Stimulated activated naive CD4-positive, alpha-beta T cell (primary cell): ENCODE results near the gene TROAP.

ENCODE experiments used
- DNase-seq, 6 experiments: peaks; one replicate each; lab custom pipeline; 2025; lab: John Stamatoyannopoulos, UW

Gene TROAP

GRCh38 chr12:49342066-49342913 is 19.2 kb downstream of the TROAP start:
- DNase-seq = peak; percentile 18 to 70 (median 60)

GRCh38 chr12:49342914-49343731 is 20.1 kb downstream of the TROAP start:
- peak in 2 of 6 experiments; percentile 21 to 40 for DNase-seq

GRCh38 chr12:49344486-49345050 is 21.5 kb downstream of the TROAP start:
- no peak for DNase-seq

- peak in 2 of 6 experiments; percentile 12 to 33 for DNase-seq
Observed at GRCh38 chr12:49345051-49345824, 22.2 kb downstream of the TROAP start.

GRCh38 chr12:49345825-49346658 is 23.0 kb downstream of the TROAP start:
- peak in 1 of 6 experiments; percentile 34 for DNase-seq

- peak in 4 of 6 experiments; percentile 9 to 67 (median 54) for DNase-seq
Observed at GRCh38 chr12:49346659-49347310, 23.7 kb downstream of the TROAP start, which contains the start of gene DNAJC22. DNAJC22 (plus strand) TSS chr12:49346888; CDS start chr12:49348873, 1,985 bp downstream.

GRCh38 chr12:49347311-49348193 is 24.5 kb downstream of the TROAP start:
- DNase-seq = peak; percentile 38 to 86 (median 74)

- DNase-seq = no peak
Observed at GRCh38 chr12:49348781-49349180, 25.7 kb downstream of the TROAP start.

GRCh38 chr12:49349266-49349665 is 26.2 kb downstream of the TROAP start:
- DNase-seq = no peak

GRCh38 chr12:49352351-49352750 is 29.3 kb downstream of the TROAP start:
- DNase-seq = no peak

GRCh38 chr12:49355913-49356312 is 32.9 kb downstream of the TROAP start:
- DNase-seq = no peak

GRCh38 chr12:49357103-49357678 is 34.1 kb downstream of the TROAP start:
- DNase-seq = peak in 1 of 6 experiments; percentile 10

GRCh38 chr12:49358483-49359141 is 35.6 kb downstream of the TROAP start:
- DNase-seq = peak in 5 of 6 experiments; percentile 33 to 73 (median 50)

- no peak for DNase-seq
Observed at GRCh38 chr12:49359671-49360070, 36.6 kb downstream of the TROAP start.

- no peak for DNase-seq
Observed at GRCh38 chr12:49362077-49362476, 39.0 kb downstream of the TROAP start.

GRCh38 chr12:49364989-49365388 is 41.9 kb downstream of the TROAP start:
- no peak for DNase-seq

GRCh38 chr12:49365542-49365941 is 42.5 kb downstream of the TROAP start:
- no peak for DNase-seq

GRCh38 chr12:49366096-49366651 is 43.1 kb downstream of the TROAP start:
- DNase-seq = no peak
